GM23338 (cell line): ENCODE results near the gene KCNT1. TPM values are rescaled to one million over a fixed set of nuclear protein-coding genes. Genes with fewer than 3 reads are reported as not detected.

ENCODE experiments used
- ATAC-seq: fragments of 200-7000 bp; cut with Tn5 transposase; 3 replicates; pipeline ENCODE4 v1.9.1; 2020
- DNase-seq: peaks from one replicate; pipeline ENCODE4 v3.0.0-alpha.2; 2015; ENCODE audit warnings: low spot score
- H2AFZ ChIP-seq: fragments of 200-600 bp; sonication (generic); 2 replicates; pipeline ENCODE4 v1.8.0; 2016; ENCODE audit warnings: antibody characterized with exemption, mild to moderate bottlenecking, moderate library complexity
- H3F3A ChIP-seq: fragments of 200-600 bp; sonication (generic); replicated peaks from 2 replicates; pipeline ENCODE4 v1.8.0; 2017; ENCODE audit warnings: antibody characterized with exemption, mixed run types, low read depth
- H3K27ac ChIP-seq: fragments of 200-600 bp; sonication (generic); 2 replicates; pipeline ENCODE4 v1.6.1; 2016; ENCODE audit warnings: low read depth
- H3K27me3 ChIP-seq: fragments of 200-600 bp; sonication (generic); 2 replicates; pipeline ENCODE4 v1.8.0; 2016; ENCODE audit warnings: mild to moderate bottlenecking, mixed run types, moderate library complexity; ENCODE audit not compliant: insufficient read depth
- H3K36me3 ChIP-seq: fragments of 200-600 bp; sonication (generic); 2 replicates; pipeline ENCODE4 v1.8.0; 2016; ENCODE audit warnings: mild to moderate bottlenecking; ENCODE audit not compliant: insufficient read depth
- H3K4me1 ChIP-seq: fragments of 200-600 bp; sonication (generic); 2 replicates; pipeline ENCODE4 v1.8.0; 2016; ENCODE audit warnings: mild to moderate bottlenecking, moderate library complexity; ENCODE audit not compliant: insufficient read depth
- H3K4me2 ChIP-seq: fragments of 200-600 bp; sonication (generic); 2 replicates; pipeline ENCODE4 v1.7.1; 2017; ENCODE audit warnings: mixed run types
- H3K4me3 ChIP-seq: fragments of 200-600 bp; sonication (generic); 2 replicates; pipeline ENCODE4 v1.6.1; 2016; ENCODE audit warnings: mixed run types
- H3K79me2 ChIP-seq: fragments of 200-600 bp; sonication (generic); replicated peaks from 2 replicates; pipeline ENCODE4 v1.8.0; 2017; ENCODE audit warnings: mild to moderate bottlenecking; ENCODE audit not compliant: insufficient read depth
- H3K9me2 ChIP-seq: fragments of 200-600 bp; sonication (generic); 2 replicates; pipeline ENCODE4 v1.8.0; 2017; ENCODE audit not compliant: insufficient read depth
- H4K20me1 ChIP-seq: fragments of 200-600 bp; sonication (generic); replicated peaks from 2 replicates; pipeline ENCODE4 v1.8.0; 2017; ENCODE audit warnings: mild to moderate bottlenecking; ENCODE audit not compliant: insufficient read depth
- H3K27ac Mint-ChIP-seq: 2 replicates; pipeline ENCODE4 v1.8.0; 2020; ENCODE audit warnings: inconsistent platforms, mild to moderate bottlenecking, moderate library complexity, mixed read lengths
- H3K27me3 Mint-ChIP-seq: 3 replicates; pipeline ENCODE4 v1.8.0; 2022; ENCODE audit warnings: low read depth, mild to moderate bottlenecking, moderate library complexity, mixed read lengths, inconsistent platforms; ENCODE audit not compliant: insufficient read depth, poor library complexity
- H3K36me3 Mint-ChIP-seq: 3 replicates; pipeline ENCODE4 v1.8.0; 2021; ENCODE audit warnings: low read depth, mild to moderate bottlenecking, inconsistent platforms, moderate library complexity, mixed read lengths
- H3K4me1 Mint-ChIP-seq: 3 replicates; pipeline ENCODE4 v1.8.0; 2020; ENCODE audit warnings: mild to moderate bottlenecking, inconsistent platforms, mixed read lengths
- H3K4me3 Mint-ChIP-seq: 3 replicates; pipeline ENCODE4 v1.8.0; 2021; ENCODE audit warnings: moderate library complexity, mild to moderate bottlenecking, inconsistent platforms, mixed read lengths
- H3K9me3 Mint-ChIP-seq: 3 replicates; pipeline ENCODE4 v1.8.0; 2020; ENCODE audit warnings: moderate library complexity, mild to moderate bottlenecking, inconsistent platforms, mixed read lengths
- CREB1 ChIP-seq: fragments of 250-450 bp; sonication (Bioruptor Pico); IDR thresholded peaks from 2 replicates; pipeline ENCODE4 v1.5.0; 2020; ENCODE audit warnings: low read depth, mild to moderate bottlenecking, moderate library complexity
- EZH2phosphoT487 ChIP-seq: fragments of 200-600 bp; sonication (generic); IDR thresholded peaks from one replicate; pipeline ENCODE4 v1.8.1; 2018; ENCODE audit warnings: antibody characterized with exemption; ENCODE audit not compliant: unreplicated experiment
- NANOG ChIP-seq: IDR thresholded peaks from 2 replicates; pipeline ENCODE4 v1.6.1; 2016; ENCODE audit warnings: antibody characterized with exemption, borderline replicate concordance
- POLR2AphosphoS5 ChIP-seq: IDR thresholded peaks from 2 replicates; pipeline ENCODE4 v1.6.1; 2016; ENCODE audit warnings: antibody characterized with exemption, low read depth
- polyA plus RNA-seq: library from polyadenylated mRNA; unstranded; fragments of >200 nt; fragmentation: Nextera tagmentation; extraction: Ambion mirVana; gene quantifications from 2 replicates; pipeline ENCODE4 v1.2.1, GENCODE V29; 2016
- total RNA-seq: library from RNA; depleted of rRNA; stranded (reverse); fragments of >200 nt; shearing (Covaris generic); gene quantifications from 2 replicates; pipeline ENCODE4 v1.2.3, GENCODE V29; 2014
- TF ChIP-seq, protein P1 (sequence below), 2 experiments: fragments of 200-600 bp in 1 of 2; sonication (generic) in 1 of 2; conservative IDR thresholded peaks; 2 replicates each; pipeline versions ENCODE4 v1.5.1 to v1.6.1; 2016 to 2017; ENCODE audit warnings: antibody characterized with exemption in 2 of 2, low read depth in 2 of 2, mild to moderate bottlenecking in 2 of 2, moderate library complexity in 1 of 2
- TF ChIP-seq, protein P2 (sequence below): IDR thresholded peaks from one replicate; pipeline ENCODE4 v1.6.1; 2018; ENCODE audit warnings: antibody characterized with exemption; ENCODE audit not compliant: unreplicated experiment

KCNT1 gene
- total and polyA plus RNA-seq, 2 experiments from 2014 or later = 0.05 to 0.28 TPM

DNA sequence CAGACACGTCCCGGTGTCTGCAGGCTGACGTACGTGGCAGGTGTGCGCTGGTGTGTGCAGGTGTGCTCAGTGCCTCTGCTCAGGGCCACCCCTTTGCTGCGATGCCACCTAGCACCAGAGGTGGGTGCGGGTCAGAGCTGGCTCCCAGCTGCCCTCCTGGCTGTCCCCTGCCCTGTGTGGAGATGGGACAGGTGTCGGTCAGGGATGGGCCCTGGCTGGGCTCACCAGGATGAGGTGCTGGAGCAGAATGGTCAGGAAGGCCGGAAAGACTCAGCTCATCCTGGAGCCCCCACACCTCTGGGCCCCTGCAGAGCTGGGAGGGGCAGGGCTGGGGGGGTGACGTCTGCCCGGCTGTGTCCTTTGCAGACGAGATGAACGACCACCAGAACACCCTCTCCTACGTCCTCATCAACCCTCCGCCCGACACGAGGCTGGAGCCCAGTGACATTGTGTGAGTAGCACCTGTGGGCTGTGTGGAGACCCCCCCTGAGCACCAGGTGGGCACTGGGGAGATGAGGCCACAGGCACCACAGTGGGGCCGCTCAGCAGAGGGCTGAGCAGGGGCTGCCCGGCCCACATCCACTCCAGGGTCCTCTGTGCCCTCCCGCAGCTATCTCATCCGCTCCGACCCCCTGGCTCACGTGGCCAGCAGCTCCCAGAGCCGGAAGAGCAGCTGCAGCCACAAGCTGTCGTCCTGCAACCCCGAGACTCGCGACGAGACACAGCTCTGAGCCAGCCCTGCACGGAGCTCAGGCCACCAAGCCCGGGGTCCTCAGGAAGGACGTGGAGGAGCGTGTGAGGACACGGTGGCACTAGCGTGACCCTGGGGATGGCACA lies 89.7 kb downstream of the KCNT1 start:
- H3K27ac ChIP-seq = no peak overlapping the region
- H3K4me1 ChIP-seq = no peaks in the 10 kb centered on the region
- no peaks in the 10 kb centered on the region for H3K9me2 ChIP-seq
- no peaks in the 10 kb centered on the region for H3K79me2 ChIP-seq
- ATAC-seq (no peak), DNase-seq (no peak)
- H3F3A ChIP-seq = no peaks in the 10 kb centered on the region
- no peaks in the 10 kb centered on the region for H3K36me3 Mint-ChIP-seq
- H3K4me1 Mint-ChIP-seq = no peaks in the 10 kb centered on the region
- H4K20me1 ChIP-seq = no peaks in the 10 kb centered on the region
- TF ChIP-seq NANOG (no peak), POLR2AphosphoS5 (no peak), EZH2phosphoT487 (no peak), CREB1 (CRISPR knock-in tag) (no peak)
- TF ChIP-seq, protein P1, sequence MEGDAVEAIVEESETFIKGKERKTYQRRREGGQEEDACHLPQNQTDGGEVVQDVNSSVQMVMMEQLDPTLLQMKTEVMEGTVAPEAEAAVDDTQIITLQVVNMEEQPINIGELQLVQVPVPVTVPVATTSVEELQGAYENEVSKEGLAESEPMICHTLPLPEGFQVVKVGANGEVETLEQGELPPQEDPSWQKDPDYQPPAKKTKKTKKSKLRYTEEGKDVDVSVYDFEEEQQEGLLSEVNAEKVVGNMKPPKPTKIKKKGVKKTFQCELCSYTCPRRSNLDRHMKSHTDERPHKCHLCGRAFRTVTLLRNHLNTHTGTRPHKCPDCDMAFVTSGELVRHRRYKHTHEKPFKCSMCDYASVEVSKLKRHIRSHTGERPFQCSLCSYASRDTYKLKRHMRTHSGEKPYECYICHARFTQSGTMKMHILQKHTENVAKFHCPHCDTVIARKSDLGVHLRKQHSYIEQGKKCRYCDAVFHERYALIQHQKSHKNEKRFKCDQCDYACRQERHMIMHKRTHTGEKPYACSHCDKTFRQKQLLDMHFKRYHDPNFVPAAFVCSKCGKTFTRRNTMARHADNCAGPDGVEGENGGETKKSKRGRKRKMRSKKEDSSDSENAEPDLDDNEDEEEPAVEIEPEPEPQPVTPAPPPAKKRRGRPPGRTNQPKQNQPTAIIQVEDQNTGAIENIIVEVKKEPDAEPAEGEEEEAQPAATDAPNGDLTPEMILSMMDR (conservative IDR thresholded peaks at IDR 0.05; ENCODE audit: low read depth in 2 of 2) = no peak
- TF ChIP-seq, protein P2, sequence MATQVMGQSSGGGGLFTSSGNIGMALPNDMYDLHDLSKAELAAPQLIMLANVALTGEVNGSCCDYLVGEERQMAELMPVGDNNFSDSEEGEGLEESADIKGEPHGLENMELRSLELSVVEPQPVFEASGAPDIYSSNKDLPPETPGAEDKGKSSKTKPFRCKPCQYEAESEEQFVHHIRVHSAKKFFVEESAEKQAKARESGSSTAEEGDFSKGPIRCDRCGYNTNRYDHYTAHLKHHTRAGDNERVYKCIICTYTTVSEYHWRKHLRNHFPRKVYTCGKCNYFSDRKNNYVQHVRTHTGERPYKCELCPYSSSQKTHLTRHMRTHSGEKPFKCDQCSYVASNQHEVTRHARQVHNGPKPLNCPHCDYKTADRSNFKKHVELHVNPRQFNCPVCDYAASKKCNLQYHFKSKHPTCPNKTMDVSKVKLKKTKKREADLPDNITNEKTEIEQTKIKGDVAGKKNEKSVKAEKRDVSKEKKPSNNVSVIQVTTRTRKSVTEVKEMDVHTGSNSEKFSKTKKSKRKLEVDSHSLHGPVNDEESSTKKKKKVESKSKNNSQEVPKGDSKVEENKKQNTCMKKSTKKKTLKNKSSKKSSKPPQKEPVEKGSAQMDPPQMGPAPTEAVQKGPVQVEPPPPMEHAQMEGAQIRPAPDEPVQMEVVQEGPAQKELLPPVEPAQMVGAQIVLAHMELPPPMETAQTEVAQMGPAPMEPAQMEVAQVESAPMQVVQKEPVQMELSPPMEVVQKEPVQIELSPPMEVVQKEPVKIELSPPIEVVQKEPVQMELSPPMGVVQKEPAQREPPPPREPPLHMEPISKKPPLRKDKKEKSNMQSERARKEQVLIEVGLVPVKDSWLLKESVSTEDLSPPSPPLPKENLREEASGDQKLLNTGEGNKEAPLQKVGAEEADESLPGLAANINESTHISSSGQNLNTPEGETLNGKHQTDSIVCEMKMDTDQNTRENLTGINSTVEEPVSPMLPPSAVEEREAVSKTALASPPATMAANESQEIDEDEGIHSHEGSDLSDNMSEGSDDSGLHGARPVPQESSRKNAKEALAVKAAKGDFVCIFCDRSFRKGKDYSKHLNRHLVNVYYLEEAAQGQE = no peak
- H3K27me3 ChIP-seq = no peaks in the 10 kb centered on the region
- no peak overlapping the region for H2AFZ ChIP-seq
- H3K4me3 ChIP-seq = no peak overlapping the region
- H3K4me2 ChIP-seq = no peak overlapping the region
- H3K27ac Mint-ChIP-seq = no peak overlapping the region
- H3K4me3 Mint-ChIP-seq = no peak overlapping the region
- H3K9me3 Mint-ChIP-seq = no peaks in the 10 kb centered on the region
- no peaks in the 10 kb centered on the region for H3K36me3 ChIP-seq
- H3K27me3 Mint-ChIP-seq = peaks cover 7% of the 10 kb centered on the region

DNA sequence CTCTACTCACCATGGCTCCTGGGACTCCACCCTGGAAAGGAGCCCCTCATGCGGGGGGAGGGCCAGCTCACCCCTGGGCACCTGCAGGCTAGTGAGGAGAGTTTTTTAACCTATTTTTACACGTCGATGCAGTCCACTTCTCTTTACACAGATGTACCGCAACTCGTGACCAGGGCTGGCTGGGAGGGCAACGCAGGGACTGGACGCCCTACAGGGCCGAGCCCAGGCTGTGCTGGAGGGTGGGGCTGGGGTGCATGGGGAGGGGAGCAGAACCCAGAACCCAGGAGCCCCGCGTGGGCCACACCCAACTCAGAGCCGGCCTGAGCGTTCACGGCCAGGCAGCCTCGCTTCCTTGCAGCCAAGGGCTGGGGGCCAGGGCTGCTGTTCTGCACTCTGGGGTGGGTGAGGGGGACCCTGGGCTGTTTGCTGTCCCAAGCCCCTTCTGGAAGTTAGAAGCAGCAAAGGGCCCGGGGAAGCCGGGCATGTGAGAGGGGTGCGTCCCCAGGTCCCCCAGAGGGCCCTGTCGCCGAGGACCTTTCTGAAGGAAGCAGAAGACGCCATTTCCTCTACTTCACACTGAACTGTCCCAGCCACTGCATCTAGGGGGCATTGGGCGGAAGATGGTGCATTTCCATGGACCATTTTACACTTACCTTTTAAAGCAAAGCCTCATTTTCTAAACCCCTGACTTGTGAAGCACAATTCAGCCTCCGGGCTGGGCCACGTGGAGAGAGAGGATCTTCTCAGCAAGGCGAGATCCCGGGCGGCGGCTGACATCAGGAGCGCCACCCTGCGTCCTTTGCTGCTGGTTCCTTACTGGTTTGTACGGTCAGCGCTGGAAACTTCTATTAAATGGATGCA lies 90.5 kb downstream of the KCNT1 start:
- Histone ChIP-seq H3K27me3 (no peaks in the 10 kb centered on the region), H3K4me3 (no peak overlapping the region), H2AFZ (no peak overlapping the region), H3K79me2 (no peaks in the 10 kb centered on the region), H3K36me3 (no peaks in the 10 kb centered on the region), H3F3A (no peaks in the 10 kb centered on the region), H3K9me2 (no peaks in the 10 kb centered on the region), H3K27ac (no peak overlapping the region), H4K20me1 (no peaks in the 10 kb centered on the region), H3K4me2 (no peak overlapping the region), H3K4me1 (no peaks in the 10 kb centered on the region)
- H3K4me1 Mint-ChIP-seq = no peaks in the 10 kb centered on the region
- peaks cover 7% of the 10 kb centered on the region for H3K27me3 Mint-ChIP-seq
- ATAC-seq = no peak
- no peak overlapping the region for H3K27ac Mint-ChIP-seq
- H3K9me3 Mint-ChIP-seq = no peaks in the 10 kb centered on the region
- H3K4me3 Mint-ChIP-seq = no peak overlapping the region
- DNase-seq = no peak
- no peaks in the 10 kb centered on the region for H3K36me3 Mint-ChIP-seq
- TF ChIP-seq, protein P2 = no peak
